Keratinocyte (primary cell): ENCODE measurements around the gene WNT9B.

Experiments
- CTCF ChIP-seq, 3 experiments: IDR thresholded peaks in 1 of 3; conservative IDR thresholded peaks in 1 of 3; optimal IDR thresholded peaks in 1 of 3; 2 replicates in 2 of 3; 3 replicates in 1 of 3; pipeline versions ENCODE3 to v1.5.1; 2011; ENCODE audit warnings: low read length in 3 of 3, mild to moderate bottlenecking in 3 of 3, moderate library complexity in 2 of 3, control low read depth in 1 of 3, inconsistent platforms in 1 of 3; ENCODE audit not compliant: insufficient read depth in 2 of 3; ENCODE audit errors: extremely low read depth in 1 of 3
- EZH2 ChIP-seq: IDR thresholded peaks from one replicate; pipeline ENCODE4 v1.6.1; 2012; ENCODE audit warnings: inconsistent platforms, mild to moderate bottlenecking, low read length, moderate library complexity

DNA sequence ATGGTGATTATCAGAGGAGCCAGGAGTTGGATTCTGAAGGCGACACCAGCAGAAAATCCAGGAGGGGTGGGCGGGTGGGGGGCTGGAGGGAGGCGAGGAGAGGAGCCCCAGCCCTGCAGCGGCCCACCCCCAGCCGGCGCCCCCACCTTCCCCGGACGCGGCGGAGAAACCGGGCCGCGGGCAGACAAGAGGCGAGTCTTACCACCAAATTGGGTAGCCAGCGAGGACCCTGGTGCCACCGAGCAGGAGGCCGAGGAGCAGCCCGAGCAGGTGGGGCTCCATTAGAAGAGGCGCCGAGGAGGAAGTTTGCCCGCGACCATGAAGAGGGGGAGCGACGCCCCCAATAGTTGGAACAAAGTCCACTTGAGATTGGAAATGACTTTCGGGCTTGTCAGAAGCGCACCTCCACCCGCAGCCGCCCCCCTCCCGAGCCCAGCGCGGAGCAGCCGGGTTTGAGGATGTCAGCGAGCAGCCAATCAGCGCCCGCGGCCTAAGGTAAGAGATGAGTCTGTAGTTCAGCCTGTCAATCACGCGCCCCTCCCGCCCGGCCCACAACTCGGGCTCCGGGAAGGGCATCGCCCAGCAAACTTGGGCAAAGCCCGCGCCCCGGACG lies 33.0 kb upstream of the WNT9B start, which contains the start of gene WNT3:
- TF ChIP-seq EZH2 (no peak), CTCF (optimal IDR thresholded peaks at IDR 0.05 in 1 of 3, IDR thresholded peaks at IDR 0.05 in 1 of 3, conservative IDR thresholded peaks at IDR 0.05 in 1 of 3; ENCODE audit: extremely low read depth in 1 of 3, insufficient read depth in 2 of 3, low read length in 3 of 3) (no peak)
